ENCODE measurements around the gene CMTM1. TPM values are rescaled to one million over a fixed set of nuclear protein-coding genes. Genes with fewer than 3 reads are reported as not detected.
A peak's percentile ranks its signal among the peaks of the same experiment; 100 is the strongest.

Gene CMTM1
- total RNA-seq, 1 experiment from 2014 or later = 2.6 TPM

GRCh38 chr16:66541388-66542355 lies 24.6 kb upstream of the CMTM1 start:
- H2BK12ac ChIP-seq (ENCODE audit: insufficient read length, low read depth, low read length) = no peak overlapping the region
- H3K4me1 ChIP-seq (ENCODE audit: insufficient read depth, low read length) = peaks cover 8% of the 10 kb centered on the region; the same call in 1 of the 2 replicates
- H3K79me2 ChIP-seq (ENCODE audit: insufficient read depth, low read length) = no peaks in the 10 kb centered on the region
- H4K20me1 ChIP-seq (ENCODE audit: control insufficient read depth, insufficient read depth, insufficient read length) = no peaks in the 10 kb centered on the region
- H2BK20ac ChIP-seq (ENCODE audit: low read depth, low read length, poor library complexity, severe bottlenecking) = no peak overlapping the region
- no peak overlapping the region; a peak in 1 of 5 replicates for H3K4me3 Mint-ChIP-seq
- H3T11ph ChIP-seq (ENCODE audit: low read length) = no peak overlapping the region
- peaks cover 13 to 14% of the 10 kb centered on the region in 2 experiments for H3K4me1 Mint-ChIP-seq
- no peak overlapping the region for H3K4me2 ChIP-seq (ENCODE audit: insufficient read depth, insufficient read length, low read length)
- H3K18ac ChIP-seq (ENCODE audit: insufficient read length, low read depth, low read length) = no peak overlapping the region
- H3K27me3 Mint-ChIP-seq (ENCODE audit: low read depth) = no peaks in the 10 kb centered on the region
- no peak overlapping the region for H2AFZ ChIP-seq (ENCODE audit: low read length)
- no peaks in the 10 kb centered on the region for H3K79me1 ChIP-seq (ENCODE audit: insufficient read depth, low read depth, low read length, poor library complexity, severe bottlenecking)
- H3K4ac ChIP-seq (ENCODE audit: low read depth, low read length) = no peak overlapping the region
- H3K27me3 ChIP-seq (ENCODE audit: insufficient read depth, low read length) = no peaks in the 10 kb centered on the region
- no peak overlapping the region for H3K9ac ChIP-seq (ENCODE audit: extremely low read depth, insufficient read length, low read length)
- no peak overlapping the region for H4K91ac ChIP-seq (ENCODE audit: insufficient read length, low read depth, low read length)
- no peak overlapping the region for H3K56ac ChIP-seq (ENCODE audit: insufficient read length, low read depth, low read length)
- no peaks in the 10 kb centered on the region; a peak in 2 of 7 replicates for H3K36me3 Mint-ChIP-seq (ENCODE audit: insufficient read depth in 1 of 3, low read depth in 3 of 3)
- H3K9me3 Mint-ChIP-seq = no peaks in the 10 kb centered on the region
- no CpG with 5 or more reads among the region's 18 CpGs for WGBS (ENCODE audit: extremely low coverage, insufficient read length, low lambda C conversion rate)
- TF ChIP-seq CTCF (conservative IDR thresholded peaks at IDR 0.05) = no peak
- H3K27ac ChIP-seq (ENCODE audit: insufficient read length, low read depth, low read length) = peak overlapping the region; percentile 8
- H3K14ac ChIP-seq (ENCODE audit: insufficient read depth, low read length) = no peak overlapping the region
- H2AK5ac ChIP-seq (ENCODE audit: insufficient read length, low read length) = no peak overlapping the region
- no peak overlapping the region for H4K5ac ChIP-seq (ENCODE audit: insufficient read length, low read depth, low read length)
- no peak overlapping the region for H2BK120ac ChIP-seq (ENCODE audit: low read depth, low read length, poor library complexity, severe bottlenecking)
- DNase-seq = no peak
- no peak overlapping the region for H3K23ac ChIP-seq (ENCODE audit: insufficient read length, low read depth, low read length)
- no peak overlapping the region for H2BK15ac ChIP-seq (ENCODE audit: low read depth, low read length)
- H2BK5ac ChIP-seq (ENCODE audit: insufficient read length, low read length) = no peak overlapping the region
- H3K9me3 ChIP-seq (ENCODE audit: control insufficient read depth, low read depth, low read length) = no peaks in the 10 kb centered on the region
- no peaks in the 10 kb centered on the region for H3K23me2 ChIP-seq (ENCODE audit: insufficient read length, low read depth, low read length, poor library complexity, severe bottlenecking)
- peak overlapping the region in 1 of 3 experiments; percentile 41; a peak in 2 of 7 replicates for H3K27ac Mint-ChIP-seq
- H4K8ac ChIP-seq (replicated peaks; ENCODE audit: insufficient read length, low read depth, low read length) = no peak overlapping the region

Measured in H9 (cell line).